HG03108 (cell line): ENCODE results near the gene RIN1.

Source experiments
- ATAC-seq: cut with Tn5 transposase; IDR thresholded peaks from one replicate; pipeline ENCODE4 v1.9.1; 2021; ENCODE audit warnings: moderate library complexity; ENCODE audit not compliant: unreplicated experiment

RIN1 gene

GRCh38 chr11:66302656-66303055, 33.6 kb downstream of the RIN1 start:
- no peak for ATAC-seq

DNA sequence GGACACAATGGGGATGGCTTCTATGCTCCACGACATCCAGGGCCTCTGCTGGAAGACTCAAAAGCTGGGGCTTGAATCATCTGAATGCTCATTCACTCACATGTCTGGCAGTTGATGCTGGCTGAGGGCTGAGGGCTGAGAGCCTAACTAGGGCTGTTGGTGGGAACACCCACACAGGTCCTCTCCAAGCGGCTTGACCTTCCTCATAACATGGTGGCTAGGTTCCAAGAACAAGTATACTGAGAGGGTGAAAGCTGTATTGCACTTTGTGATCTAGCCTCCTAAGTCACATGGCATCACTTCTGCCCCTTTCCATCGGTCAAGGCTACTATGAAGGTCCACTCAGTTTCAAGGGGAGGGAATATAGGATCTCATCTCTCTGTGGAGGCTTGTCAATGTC, 37.0 kb downstream of the RIN1 start:
- no peak for ATAC-seq

DNA sequence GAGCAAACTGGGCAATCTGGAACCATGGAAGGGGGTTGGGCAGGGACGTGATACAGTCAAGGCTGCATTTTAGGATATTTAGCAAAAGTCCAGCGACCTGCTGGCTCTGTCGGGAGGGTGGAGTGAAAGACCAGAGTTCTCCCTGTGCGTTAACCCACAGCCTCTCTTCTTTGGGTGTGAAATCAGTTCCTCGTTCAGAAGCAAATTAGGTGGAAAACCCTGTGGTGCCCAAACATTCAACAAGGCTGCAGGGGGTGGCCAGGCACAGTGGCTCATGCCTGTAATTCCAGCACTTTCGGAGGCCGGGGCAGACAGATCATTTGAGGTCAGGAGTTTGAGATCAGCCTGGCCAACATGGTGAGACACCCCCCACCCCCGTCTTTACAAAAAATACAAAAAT, 38.6 kb downstream of the RIN1 start:
- no peak for ATAC-seq

DNA sequence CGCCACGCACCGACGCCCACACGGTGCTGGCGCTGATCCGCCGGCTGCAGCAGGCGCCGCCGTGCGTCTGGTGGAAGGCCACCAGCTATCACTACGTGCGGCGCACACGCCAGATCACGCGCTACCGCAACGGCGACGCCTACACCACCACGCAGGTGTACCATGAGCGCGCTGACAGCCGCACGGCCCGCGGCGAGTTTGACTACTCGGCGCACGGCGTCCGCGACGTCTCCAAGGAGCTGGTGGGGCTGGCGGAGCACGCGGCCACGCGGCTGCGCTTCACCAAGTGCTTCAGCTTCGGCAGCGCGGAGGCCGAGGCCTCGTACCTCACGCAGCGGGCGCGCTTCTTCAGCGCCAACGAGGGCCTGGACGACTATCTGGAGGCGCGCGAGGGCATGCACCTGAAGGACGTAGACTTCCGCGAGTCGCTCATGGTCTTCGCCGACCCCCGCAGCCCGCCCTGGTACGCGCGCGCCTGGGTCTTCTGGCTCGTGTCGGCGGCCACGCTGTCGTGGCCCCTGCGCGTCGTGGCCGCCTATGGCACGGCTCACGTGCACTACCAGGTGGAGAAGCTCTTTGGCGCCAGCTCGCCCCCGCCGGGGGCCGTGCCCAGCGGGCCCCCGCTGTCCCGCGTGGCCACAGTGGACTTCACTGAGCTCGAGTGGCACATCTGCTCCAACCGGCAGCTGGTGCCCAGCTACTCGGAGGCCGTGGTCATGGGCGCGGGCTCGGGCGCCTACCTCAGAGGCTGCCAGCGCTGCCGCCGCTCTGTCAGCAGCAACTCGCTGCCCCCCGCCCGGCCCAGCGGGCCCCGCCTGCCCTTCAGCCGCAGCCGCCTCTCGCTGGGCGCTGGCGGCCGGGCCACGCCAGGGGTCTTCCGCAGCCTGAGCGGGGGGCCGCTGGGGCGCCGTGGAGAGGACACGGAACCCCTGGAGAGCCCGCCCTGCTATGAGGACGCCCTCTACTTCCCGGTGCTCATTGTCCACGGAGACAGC, 41.3 kb downstream of the RIN1 start:
- no peak for ATAC-seq

- ATAC-seq: no peak
These were observed 42.2 kb downstream of the RIN1 start for GRCh38 chr11:66293777-66294625.

DNA sequence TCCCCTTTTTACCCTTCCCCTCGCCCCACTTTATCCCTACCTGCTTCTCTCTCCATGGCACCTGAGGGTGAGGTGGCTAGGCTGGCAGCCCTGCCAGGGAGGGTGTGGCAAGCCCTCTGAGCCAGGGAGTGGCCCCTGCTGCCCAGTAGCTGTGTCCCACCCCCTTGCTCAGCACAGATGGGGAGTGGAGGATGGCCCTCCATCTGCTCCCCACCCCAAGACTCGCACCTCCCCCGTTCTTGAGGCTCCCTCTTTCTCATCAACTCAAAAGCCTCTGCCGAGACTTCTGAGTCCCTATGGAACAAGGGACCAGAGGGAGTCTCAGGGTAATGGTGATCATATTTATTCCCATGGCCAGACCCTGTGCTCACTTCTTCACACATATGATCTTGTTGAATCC, 42.9 kb downstream of the RIN1 start:
- no peak for ATAC-seq

DNA sequence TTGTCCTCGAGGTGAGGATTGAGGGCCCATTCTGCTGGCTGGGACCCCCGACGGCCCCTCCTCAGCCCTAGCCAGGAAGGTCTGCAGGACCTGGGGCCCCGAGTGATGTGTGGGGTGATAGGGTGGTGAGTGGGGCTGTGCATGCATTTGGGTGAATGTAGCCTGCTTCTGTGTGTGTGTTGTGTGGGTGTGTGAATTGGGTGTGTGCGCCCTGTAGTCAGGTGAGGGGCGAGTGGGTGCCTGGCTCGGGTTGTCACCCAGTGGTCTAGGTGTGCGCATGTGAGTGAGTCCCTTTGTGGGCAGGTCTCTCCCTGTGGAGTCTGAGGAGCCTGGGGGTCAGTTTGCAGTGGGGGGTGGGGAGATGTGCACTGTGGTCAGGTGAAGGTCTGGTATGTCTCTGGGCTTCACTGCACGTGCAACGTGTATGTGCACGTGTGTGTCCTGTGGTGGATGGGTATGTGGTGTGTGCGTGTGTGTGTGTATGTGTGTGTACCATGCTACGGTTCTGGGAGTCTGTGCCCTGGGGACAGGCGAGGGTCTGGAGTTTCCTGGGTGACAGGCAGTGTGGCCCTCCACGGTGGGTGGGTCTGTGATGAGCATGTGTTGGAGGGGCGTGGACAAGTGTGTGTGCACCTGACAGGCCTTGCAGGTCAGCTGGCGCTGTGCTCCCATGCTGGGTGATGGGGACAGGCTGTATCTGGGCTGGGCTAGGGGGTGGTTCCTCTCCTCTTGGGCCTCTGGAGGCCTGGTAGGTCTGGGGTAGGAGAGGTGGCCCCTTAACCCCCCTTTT, 43.5 kb downstream of the RIN1 start:
- ATAC-seq: no peak

- ATAC-seq: no peak
These were observed 44.3 kb downstream of the RIN1 start, which contains the start of gene TMEM151A for GRCh38 chr11:66291706-66292542. Gene TMEM151A, plus strand, starts transcription at chr11:66291894. Its CDS starts 120 bp downstream, at chr11:66292014.

DNA sequence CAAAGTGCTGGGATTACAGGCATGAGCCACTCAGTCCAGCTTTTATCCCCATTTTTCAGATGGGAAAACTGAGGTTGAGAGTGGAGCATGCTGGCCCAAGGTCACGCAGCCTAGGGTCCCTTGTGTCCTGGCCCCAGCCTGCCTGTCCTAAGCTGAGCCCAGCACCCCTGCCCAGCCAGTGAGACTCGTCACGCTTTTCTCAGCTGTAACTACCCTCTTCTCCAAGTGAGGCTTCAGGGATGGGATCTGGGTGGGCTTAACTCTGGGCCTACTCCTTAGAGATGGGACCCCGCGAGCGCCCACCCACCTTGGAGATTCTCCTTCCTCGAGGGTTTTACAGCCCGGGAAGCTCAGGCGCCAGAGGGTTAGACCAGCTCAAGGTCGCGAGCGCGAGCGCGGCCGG, 44.9 kb downstream of the RIN1 start:
- ATAC-seq: no peak

- ATAC-seq: no peak
These were observed 46.0 kb downstream of the RIN1 start for GRCh38 chr11:66290330-66290621.

- ATAC-seq: peak; percentile 25
These were observed 46.5 kb downstream of the RIN1 start for GRCh38 chr11:66289548-66290329.

DNA sequence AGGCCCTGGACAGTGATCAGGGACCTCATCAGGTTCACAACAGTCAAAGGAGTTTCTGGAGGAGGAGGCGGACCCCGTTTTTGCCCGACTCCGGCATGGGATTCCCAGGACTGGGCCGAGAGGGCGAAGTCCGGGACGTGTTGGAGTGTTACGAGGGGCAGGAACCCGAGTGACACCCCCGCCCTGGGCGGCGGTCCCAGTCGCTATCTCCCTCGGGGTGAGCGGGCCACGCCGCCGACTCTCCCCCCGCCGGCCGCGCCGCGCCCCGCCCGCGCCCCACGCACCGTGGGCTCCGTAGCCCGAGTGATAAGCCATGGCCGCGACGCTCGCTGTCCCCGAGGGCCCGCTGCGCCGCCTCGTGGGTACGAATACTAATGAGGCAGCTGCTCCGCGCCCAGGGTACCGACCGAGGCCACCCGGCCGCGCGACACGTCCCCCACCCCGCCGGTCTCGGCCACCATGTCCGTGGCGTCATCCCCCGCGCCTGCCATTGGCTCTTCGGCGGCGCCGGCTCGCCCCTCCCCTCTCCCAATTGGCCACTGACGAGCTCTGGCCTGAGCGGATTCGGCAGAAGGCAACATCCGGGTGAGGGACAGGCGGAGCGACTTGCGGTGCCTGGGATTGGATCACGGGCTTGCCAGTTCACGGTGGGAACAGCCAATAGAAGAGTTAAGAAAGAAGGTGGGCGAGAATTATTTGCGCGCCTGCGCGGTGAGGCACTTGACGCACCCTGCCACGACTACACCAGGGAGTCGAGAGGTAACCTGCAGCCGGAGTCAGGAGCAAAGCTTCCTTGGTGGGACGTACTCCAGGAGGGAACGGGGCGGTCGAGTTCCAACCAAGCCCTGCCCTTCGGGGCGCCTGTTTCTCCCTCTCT, 47.3 kb downstream of the RIN1 start, which contains the start of gene YIF1A:
Gene YIF1A (minus strand): TSS at position 473 of the 877 bp plus-strand sequence. CDS start 158 bp downstream, at position 315.
- ATAC-seq: peak; percentile 91

- ATAC-seq: no peak
These were observed 48.2 kb downstream of the RIN1 start for GRCh38 chr11:66287889-66288670.

GRCh38 chr11:66287211-66287888, 48.9 kb downstream of the RIN1 start:
- ATAC-seq: no peak

- no peak for ATAC-seq
These were observed 49.5 kb downstream of the RIN1 start for GRCh38 chr11:66286699-66287098.

GRCh38 chr11:66285250-66285947, 50.8 kb downstream of the RIN1 start:
- ATAC-seq: no peak
